ENCODE measurements around the gene PCDH8.
"Not testable (repeated sequence)": the region's sequence is repeated elsewhere in the genome, so short reads cannot be mapped to it uniquely, and the experiment has no call there.

GRCh38 chr13:52817886-52818285 is 30.6 kb downstream of the PCDH8 start:
- not testable (repeated sequence) for TF ChIP-seq TAF1 (IDR thresholded peaks at IDR 0.05; ENCODE audit: borderline replicate concordance, low read depth, low read length); RXRA (IDR thresholded peaks at IDR 0.05; ENCODE audit: borderline replicate concordance, low read depth); CTCF (IDR thresholded peaks at IDR 0.05)

Measured in SK-N-SH (cell line).